K562 (cell line): ENCODE measurements around the gene EPHA4. TPM values are rescaled to one million over a fixed set of nuclear protein-coding genes. Genes with fewer than 3 reads are reported as not detected.

Experiments
- ATAC-seq: fragments of 200-7000 bp; cut with Tn5 transposase; 3 replicates; pipeline ENCODE4 v1.9.1; 2020; ENCODE audit warnings: moderate library complexity
- BruUV-seq: library from RNA; stranded (reverse); fragments of 400-500 nt; replicated peaks from 2 replicates; lab custom pipeline; 2021; lab: Mats Ljungman, UMichigan
- CTCF ChIA-PET: fragments of 300-600 bp; formaldehyde crosslinking; extraction: SDS; loops from one replicate; lab custom pipeline; 2021; ENCODE audit warnings: low intra/inter-chr PET ratio; lab: Yijun Ruan, JAX
- POLR2A ChIA-PET: fragments of 300-600, 350-650 bp; sonication (Branson Sonifier 250); formaldehyde crosslinking; extraction: SDS; loops from one replicate; lab custom pipeline; 2021; ENCODE audit warnings: antibody characterized with exemption, inconsistent platforms; lab: Yijun Ruan, JAX
- DNase-seq, 4 experiments: peaks; one replicate each; pipeline versions ENCODE4 v3.0.0 to v3.0.0-alpha.2; 2011 to 2018; ENCODE audit warnings: low spot score in 3 of 4, mixed read lengths in 3 of 4; ENCODE audit errors: extremely low read depth in 1 of 4
- FAIRE-seq: peaks from 2 replicates; lab custom pipeline; 2011; peaks lifted over from hg19 to GRCh38; lab: Jason Lieb, UNC
- H2AFZ ChIP-seq: 2 replicates; pipeline ENCODE4 v1.6.0; 2011; ENCODE audit warnings: low read depth, low read length, control low read depth, inconsistent platforms
- H3K27ac ChIP-seq: fragments of 200-600 bp; 3 replicates; pipeline ENCODE4 v1.8.0; 2011; ENCODE audit warnings: low read depth, mild to moderate bottlenecking, control low read depth, inconsistent platforms, low read length, moderate library complexity, mixed read lengths; ENCODE audit errors: extremely low read depth
- H3K27me3 ChIP-seq, 2 experiments: fragments of 300-600 bp in 1 of 2; 2 replicates in 1 of 2; 3 replicates in 1 of 2; pipeline versions ENCODE4 v1.6.0 to v1.8.0; 2011; ENCODE audit warnings: inconsistent platforms in 2 of 2, low read length in 2 of 2, mild to moderate bottlenecking in 1 of 2, mixed read lengths in 1 of 2, moderate library complexity in 1 of 2; ENCODE audit not compliant: control insufficient read depth in 2 of 2, insufficient read depth in 2 of 2
- H3K36me3 ChIP-seq: fragments of 300-600 bp; 3 replicates; pipeline ENCODE4 v1.8.0; 2011; ENCODE audit warnings: mild to moderate bottlenecking, low read length, inconsistent platforms; ENCODE audit not compliant: control insufficient read depth, insufficient read depth
- H3K4me1 ChIP-seq, 2 experiments: fragments of 200-600 bp in 1 of 2; replicated peaks in 1 of 2; 2 replicates in 1 of 2; 3 replicates in 1 of 2; pipeline versions ENCODE4 v1.5.1 to v1.8.0; 2011; ENCODE audit warnings: inconsistent platforms in 2 of 2, low read length in 2 of 2, mild to moderate bottlenecking in 1 of 2, mixed read lengths in 1 of 2, moderate library complexity in 1 of 2; ENCODE audit not compliant: control insufficient read depth in 2 of 2, insufficient read depth in 2 of 2
- H3K4me2 ChIP-seq: 2 replicates; pipeline ENCODE4 v1.6.1; 2011; ENCODE audit warnings: low read length, control low read depth, inconsistent platforms, mixed read lengths; ENCODE audit not compliant: insufficient read depth
- H3K4me3 ChIP-seq: fragments of 200-600 bp; sonication (generic), shearing (Covaris generic); 2 replicates; pipeline ENCODE4 v1.5.1; 2016; ENCODE audit warnings: control low read depth, inconsistent platforms
- H3K79me2 ChIP-seq: fragments of 200-600 bp; 3 replicates; pipeline ENCODE4 v1.8.0; 2011; ENCODE audit warnings: low read length, inconsistent platforms; ENCODE audit not compliant: control insufficient read depth, insufficient read depth
- H3K9ac ChIP-seq, 2 experiments: 2 replicates each; pipeline versions ENCODE4 v1.6.0 to v1.6.1; 2011; ENCODE audit warnings: low read depth in 2 of 2, low read length in 2 of 2, control low read depth in 1 of 2, inconsistent platforms in 1 of 2, mild to moderate bottlenecking in 1 of 2, mixed read lengths in 1 of 2; ENCODE audit not compliant: insufficient read depth in 1 of 2
- H3K9me1 ChIP-seq: one replicate; pipeline ENCODE4 v1.6.0; 2011; ENCODE audit warnings: inconsistent platforms, mild to moderate bottlenecking, low read length, moderate library complexity; ENCODE audit not compliant: control insufficient read depth, insufficient read depth
- H3K9me3 ChIP-seq: replicated peaks from 2 replicates; pipeline ENCODE4 v1.5.1; 2011; ENCODE audit warnings: low read depth, low read length, inconsistent platforms; ENCODE audit not compliant: control insufficient read depth, insufficient read depth
- H4K20me1 ChIP-seq: replicated peaks from 2 replicates; pipeline ENCODE4 v1.6.1; 2011; ENCODE audit warnings: low read length, inconsistent platforms, mixed read lengths; ENCODE audit not compliant: control insufficient read depth, insufficient read depth
- ARHGAP35 ChIP-seq: fragments of 450-650 bp; IDR thresholded peaks from 2 replicates; pipeline ENCODE4 v1.6.1; 2018; ENCODE audit not compliant: partially characterized antibody
- FOXO4 ChIP-seq: fragments of 450-650 bp; formaldehyde crosslinking; IDR thresholded peaks from 2 replicates; pipeline ENCODE4 v1.4.0; 2020; ENCODE audit warnings: mild to moderate bottlenecking, moderate library complexity
- MBD2 ChIP-seq: sonication (generic); IDR thresholded peaks from 2 replicates; pipeline ENCODE4 v1.6.1; 2016; ENCODE audit warnings: low read depth, borderline replicate concordance
- MIER1 ChIP-seq: fragments of 450-650 bp; IDR thresholded peaks from 2 replicates; pipeline ENCODE4 v1.6.1; 2016; ENCODE audit warnings: antibody characterized with exemption, mild to moderate bottlenecking, low read depth
- MYNN ChIP-seq, 2 experiments: sonication (generic); formaldehyde crosslinking in 1 of 2; IDR thresholded peaks; 2 replicates each; pipeline versions ENCODE4 v1.5.0 to v1.6.1; 2016 to 2020; ENCODE audit warnings: antibody characterized with exemption in 1 of 2, missing genetic modification reagents in 1 of 2
- SIN3A ChIP-seq, 2 experiments: fragments of 150-350 bp in 1 of 2; IDR thresholded peaks; 2 replicates each; pipeline ENCODE4 v1.6.1; 2011 to 2016; ENCODE audit warnings: borderline replicate concordance in 2 of 2, low read depth in 2 of 2, low read length in 2 of 2, mild to moderate bottlenecking in 2 of 2, moderate library complexity in 2 of 2; ENCODE audit not compliant: control insufficient read depth in 1 of 2
- TCF7 ChIP-seq: sonication (generic); IDR thresholded peaks from 2 replicates; pipeline ENCODE4 v1.6.1; 2016; ENCODE audit warnings: antibody characterized with exemption, borderline replicate concordance
- WGBS: fragments of 100-300 bp; shearing (Covaris generic); methylation state at CpG from one replicate; pipeline ENCODE4 v1.1.6; 2016; ENCODE audit warnings: low coverage, mixed read lengths; ENCODE audit not compliant: insufficient coverage; ENCODE audit errors: missing lambda C conversion rate; 5-methylcytosine and 5-hydroxymethylcytosine counted together
- in situ Hi-C: fragments of 300-500 bp; cut with MboI; formaldehyde crosslinking; loops from 4 replicates; pipeline ENCODE4 v1.15.0; 2018; ENCODE audit warnings: inconsistent platforms, mixed read lengths
- intact Hi-C: fragments of 100-400 bp; cut with micrococcal nuclease; formaldehyde crosslinking; loops from 2 replicates; pipeline ENCODE4 v1.14.2; 2022
- polyA plus RNA-seq, 8 experiments: library from polyadenylated mRNA; depleted of rRNA in 4 of 8; stranded (reverse) in 5 of 8; unstranded in 3 of 8; fragments of >200 nt; fragmentation: Nextera tagmentation in 2 of 8; fragmentation: Illumina TruSeq in 1 of 8; extraction: Ambion mirVana in 2 of 8; extraction: Trizol in 1 of 8; gene quantifications; 2 replicates each; pipeline versions ENCODE4 v1.2.1 to v1.2.3, GENCODE V29; 2011 to 2014; ENCODE audit warnings: inconsistent platforms in 1 of 8, missing spikeins in 1 of 8
- total RNA-seq, 7 experiments: library from RNA; depleted of rRNA in 6 of 7; stranded (reverse); fragments of >200 nt in 6 of 7; fragmentation: Illumina TruSeq in 2 of 7; extraction: Trizol in 2 of 7; gene quantifications; 2 replicates each; pipeline versions ENCODE4 v1.2.1 to v1.2.3, GENCODE V29; 2011 to 2021; ENCODE audit warnings: low replicate concordance in 1 of 7

The EPHA4 gene
- total and polyA plus RNA-seq, 9 of the 15 experiments (the other 6 are each of a cell fraction or from before 2014, with no cell fraction given), result 0.07 to 0.09 (median 0.07) TPM; not detected in 6

GRCh38 chr2:221606424-221606823 is 34.3 kb upstream of the EPHA4 start:
- Histone ChIP-seq H3K9ac (no peak overlapping the region), H3K36me3 (no peaks in the 10 kb centered on the region), H3K27me3 (no peaks in the 10 kb centered on the region), H3K9me1 (no peaks in the 10 kb centered on the region), H3K4me1 (no peaks in the 10 kb centered on the region), H4K20me1 (no peaks in the 10 kb centered on the region), H3K4me3 (no peak overlapping the region), H3K79me2 (no peaks in the 10 kb centered on the region), H3K9me3 (no peaks in the 10 kb centered on the region), H3K4me2 (no peak overlapping the region), H3K27ac (no peak overlapping the region), H2AFZ (no peak overlapping the region)
- ChIA-PET POLR2A (no interaction called here), CTCF (no interaction called here)
- WGBS, result 2% methylated on average over 6 of the region's 6 CpGs
- ATAC-seq (no peak), FAIRE-seq (no peak), DNase-seq (no peak)
- no TSS peak for BruUV-seq
- in situ Hi-C loops (no loop called here), intact Hi-C loops (no loop called here)
- TF ChIP-seq SIN3A (IDR thresholded peaks at IDR 0.05; ENCODE audit: borderline replicate concordance in 2 of 2, control insufficient read depth in 1 of 2, low read depth in 2 of 2, low read length in 2 of 2) (no peak), MIER1 (no peak), ARHGAP35 (no peak), TCF7 (no peak), FOXO4 (CRISPR knock-in tag) (no peak), MYNN (IDR thresholded peaks at IDR 0.05) (no peak), MYNN (CRISPR knock-in tag; IDR thresholded peaks at IDR 0.05) (no peak), MBD2 (no peak)
